ENCODE data around the gene QSOX2.

QSOX2 gene

GRCh38 chr9:136201174-136201573 is 44.4 kb downstream of the QSOX2 start:
- peaks cover 9% of the 10 kb centered on the region; the same call in 1 of the 2 replicates for H3K27me3 ChIP-seq (ENCODE audit: insufficient read depth, low read length)
- H3K4me1 ChIP-seq (ENCODE audit: insufficient read depth, low read length, severe bottlenecking), result peaks cover 13% of the 10 kb centered on the region
- H3K36me3 ChIP-seq (ENCODE audit: insufficient read depth, low read length), result peaks cover 9% of the 10 kb centered on the region
- no peaks in the 10 kb centered on the region for H3K9me3 ChIP-seq (ENCODE audit: low read length)
- H4K20me1 ChIP-seq (ENCODE audit: insufficient read depth, low read length), result no peaks in the 10 kb centered on the region
- H3K9ac ChIP-seq (ENCODE audit: low read length), result no peak overlapping the region
- H3K4me3 ChIP-seq (ENCODE audit: low read depth, low read length, poor library complexity, severe bottlenecking), result no peak overlapping the region
- no peak overlapping the region for H3K4me2 ChIP-seq (ENCODE audit: low read length)
- H3K9me2 ChIP-seq (ENCODE audit: low read depth, low read length), result no peaks in the 10 kb centered on the region
- H3K79me2 ChIP-seq (ENCODE audit: insufficient read depth, low read length), result no peaks in the 10 kb centered on the region
- no peak overlapping the region for H3K27ac ChIP-seq (ENCODE audit: low read depth, low read length, poor library complexity, severe bottlenecking)
- TF ChIP-seq EZH2 (IDR thresholded peaks at IDR 0.05; ENCODE audit: borderline replicate concordance, low read length) (no peak), CTCF (IDR thresholded peaks at IDR 0.05; ENCODE audit: low read length) (no peak)
- no peaks in the 10 kb centered on the region for H3F3A ChIP-seq (ENCODE audit: insufficient read depth, low read length)
- H2AFZ ChIP-seq (ENCODE audit: low read length), result no peak overlapping the region

GRCh38 chr9:136200424-136200823 is 45.2 kb downstream of the QSOX2 start:
- H3K4me1 ChIP-seq (ENCODE audit: insufficient read depth, low read length, severe bottlenecking), result peaks cover 13% of the 10 kb centered on the region

DNA sequence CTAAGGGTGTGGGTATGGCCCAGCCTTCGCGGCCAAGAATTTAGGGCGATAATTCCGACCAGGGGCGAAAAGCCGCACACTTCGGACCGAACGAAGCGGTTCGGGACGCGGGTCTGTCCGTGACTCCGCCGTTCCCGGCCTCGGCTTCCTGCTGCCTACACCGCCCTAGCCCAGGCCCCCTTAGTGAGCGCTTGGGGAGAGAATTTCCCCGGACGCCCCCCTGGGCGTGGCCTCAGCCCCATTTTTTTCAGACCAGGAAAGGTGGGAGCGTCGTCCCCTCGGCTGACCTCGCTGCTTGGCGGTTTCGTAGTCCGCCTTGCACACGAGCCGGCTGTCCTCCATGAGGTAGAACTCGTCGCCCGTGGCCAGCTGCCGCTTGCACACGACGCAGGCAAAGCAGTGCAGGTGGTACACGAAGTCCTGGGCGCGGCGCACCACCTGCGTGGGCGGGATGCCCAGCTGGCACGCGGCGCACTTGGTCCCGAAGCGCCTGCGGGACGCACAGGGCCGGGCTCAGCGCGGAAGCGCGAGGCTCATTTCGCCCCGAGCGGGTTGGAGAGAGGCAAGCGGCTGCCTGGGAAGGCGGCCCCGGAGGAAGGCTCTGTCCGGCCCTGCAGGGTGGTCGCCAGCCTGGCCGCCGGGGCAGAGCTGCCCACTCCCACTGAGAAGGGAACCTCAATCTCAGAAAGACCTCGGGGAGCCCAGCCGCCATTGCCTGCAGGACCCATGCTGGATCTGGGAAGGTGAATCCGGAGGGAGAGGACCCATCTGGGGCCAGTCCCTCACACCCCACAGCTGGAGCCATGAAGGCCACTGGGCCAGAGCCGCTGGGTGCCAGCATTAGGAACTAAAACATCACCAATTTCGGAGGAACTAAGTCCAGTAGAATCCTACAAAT is 46.0 kb downstream of the QSOX2 start:
- Histone ChIP-seq H3K4me1 (ENCODE audit: insufficient read depth, low read length, severe bottlenecking) (peaks cover 13% of the 10 kb centered on the region), H3F3A (ENCODE audit: insufficient read depth, low read length) (no peaks in the 10 kb centered on the region), H2AFZ (ENCODE audit: low read length) (no peak overlapping the region), H3K27ac (ENCODE audit: low read depth, low read length, poor library complexity, severe bottlenecking) (no peak overlapping the region), H3K9me2 (ENCODE audit: low read depth, low read length) (no peaks in the 10 kb centered on the region), H3K27me3 (ENCODE audit: insufficient read depth, low read length) (peaks cover 8% of the 10 kb centered on the region; the same call in 1 of the 2 replicates), H3K9me3 (ENCODE audit: low read length) (no peaks in the 10 kb centered on the region), H3K4me3 (ENCODE audit: low read depth, low read length, poor library complexity, severe bottlenecking) (no peak overlapping the region), H4K20me1 (ENCODE audit: insufficient read depth, low read length) (no peaks in the 10 kb centered on the region), H3K36me3 (ENCODE audit: insufficient read depth, low read length) (no peaks in the 10 kb centered on the region), H3K4me2 (ENCODE audit: low read length) (no peak overlapping the region), H3K9ac (ENCODE audit: low read length) (no peak overlapping the region), H3K79me2 (ENCODE audit: insufficient read depth, low read length) (no peaks in the 10 kb centered on the region)
- TF ChIP-seq EZH2 (IDR thresholded peaks at IDR 0.05; ENCODE audit: borderline replicate concordance, low read length) (no peak), CTCF (IDR thresholded peaks at IDR 0.05; ENCODE audit: low read length) (no peak)

More at GRCh38 chr9:136200424-136200823, 45.2 kb downstream of the QSOX2 start:
- Histone ChIP-seq H3K4me3 (ENCODE audit: low read depth, low read length, poor library complexity, severe bottlenecking) (no peak overlapping the region), H3K27me3 (ENCODE audit: insufficient read depth, low read length) (peaks cover 9% of the 10 kb centered on the region; the same call in 1 of the 2 replicates), H3K9me3 (ENCODE audit: low read length) (no peaks in the 10 kb centered on the region), H3K27ac (ENCODE audit: low read depth, low read length, poor library complexity, severe bottlenecking) (no peak overlapping the region), H3K36me3 (ENCODE audit: insufficient read depth, low read length) (peaks cover 2% of the 10 kb centered on the region; the same call in 1 of the 2 replicates), H3K4me2 (ENCODE audit: low read length) (no peak overlapping the region), H3K79me2 (ENCODE audit: insufficient read depth, low read length) (no peaks in the 10 kb centered on the region), H3F3A (ENCODE audit: insufficient read depth, low read length) (no peaks in the 10 kb centered on the region), H4K20me1 (ENCODE audit: insufficient read depth, low read length) (no peaks in the 10 kb centered on the region), H3K9ac (ENCODE audit: low read length) (no peak overlapping the region), H2AFZ (ENCODE audit: low read length) (no peak overlapping the region), H3K9me2 (ENCODE audit: low read depth, low read length) (no peaks in the 10 kb centered on the region)
- TF ChIP-seq CTCF (IDR thresholded peaks at IDR 0.05; ENCODE audit: low read length) (no peak), EZH2 (IDR thresholded peaks at IDR 0.05; ENCODE audit: borderline replicate concordance, low read length) (no peak)
